GM21360 (cell line): Measurements from ENCODE around the gene LMNB1.
"Not testable (repeated sequence)": the region's sequence is repeated elsewhere in the genome, so short reads cannot be mapped to it uniquely, and the experiment has no call there.

Source experiments
- ATAC-seq: cut with Tn5 transposase; IDR thresholded peaks from one replicate; pipeline ENCODE4 v1.9.1; 2021; ENCODE audit warnings: mild to moderate bottlenecking, moderate library complexity; ENCODE audit not compliant: unreplicated experiment

LMNB1 gene

DNA sequence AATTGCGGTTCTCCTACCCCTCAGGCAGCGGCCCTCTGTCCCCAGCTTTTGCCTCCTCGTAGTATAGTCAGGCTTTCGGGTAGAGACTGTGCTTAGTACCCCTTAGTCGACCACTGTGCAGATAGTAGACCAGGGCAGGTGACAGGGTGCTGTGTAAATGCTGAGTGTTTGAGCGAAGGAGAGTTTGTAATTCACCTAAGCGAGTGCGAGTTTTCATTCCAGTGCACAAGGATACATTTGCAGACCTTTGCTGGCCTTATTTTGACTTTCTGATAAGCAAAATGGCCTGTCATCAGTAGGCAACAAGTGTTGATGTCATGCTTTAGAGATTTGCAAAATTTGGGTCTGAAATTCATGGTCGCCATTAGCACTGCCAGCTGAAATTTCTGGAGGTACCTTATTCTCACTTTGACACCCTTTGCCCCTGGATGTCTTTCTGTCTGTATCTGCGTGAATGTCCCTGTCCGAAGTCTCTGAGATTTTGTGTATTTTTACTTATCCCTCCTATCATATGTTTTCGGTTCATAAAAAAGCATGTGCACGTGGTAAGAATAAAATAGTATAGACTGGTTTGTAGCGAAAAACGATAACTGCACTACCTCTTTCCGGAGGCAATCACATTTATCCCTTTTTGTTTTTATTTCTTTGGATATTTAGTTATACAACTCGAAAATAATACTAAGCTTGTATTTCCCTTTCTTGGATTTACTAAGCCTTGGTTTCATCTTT, 1.9 kb downstream of the LMNB1 start:
- no peak for ATAC-seq

DNA sequence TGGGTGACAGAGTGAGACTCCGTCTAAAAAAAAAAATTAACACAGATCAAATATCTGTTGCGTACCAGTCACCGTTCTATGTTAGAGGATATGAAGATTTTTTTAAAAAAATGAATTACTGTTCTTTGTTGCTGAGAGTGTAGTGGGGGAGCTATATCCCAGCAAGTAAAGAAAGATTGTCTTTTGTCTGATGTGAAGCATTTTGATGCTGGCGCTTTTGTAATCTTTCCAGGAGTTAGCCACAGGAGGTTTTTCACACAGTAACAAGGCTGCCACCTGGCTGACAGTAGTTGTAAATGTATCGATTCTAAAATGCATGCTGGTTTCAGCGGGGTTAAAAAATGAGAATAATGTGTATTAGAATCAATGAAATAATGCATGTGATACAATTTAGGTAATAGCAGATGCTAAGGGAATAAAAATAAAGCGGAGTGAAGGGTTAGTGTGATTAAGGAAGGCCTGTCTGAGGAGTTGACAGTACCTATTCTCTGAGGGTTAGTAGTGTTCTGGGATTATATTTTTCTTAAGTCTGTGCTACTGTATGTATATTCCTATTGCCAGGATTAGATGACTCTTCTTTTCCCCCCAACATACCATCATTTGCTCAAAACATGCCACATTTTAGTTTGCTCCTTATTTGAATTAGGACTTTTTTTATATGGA, 3.4 kb downstream of the LMNB1 start:
- ATAC-seq = no peak

DNA sequence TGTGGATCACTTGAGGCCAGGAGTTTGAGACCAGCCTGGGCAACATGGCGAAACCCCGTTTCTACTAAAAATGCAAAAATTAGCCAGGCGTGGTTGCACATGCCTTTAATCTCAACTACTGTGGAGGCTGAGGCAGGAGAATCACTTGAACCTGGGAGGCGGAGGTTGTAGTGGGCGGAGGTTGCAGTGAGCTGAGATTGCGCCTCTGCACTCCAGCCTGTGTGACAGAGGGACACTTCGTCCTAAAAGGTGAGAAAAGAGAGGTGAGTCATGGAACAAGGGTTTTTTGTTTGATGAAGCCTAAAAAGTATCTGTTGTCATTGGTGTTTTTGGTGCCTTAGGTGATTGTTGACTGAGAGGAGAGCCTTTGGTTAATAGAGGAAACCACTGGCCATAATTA, 11.5 kb downstream of the LMNB1 start:
- not testable (repeated sequence) for ATAC-seq

DNA sequence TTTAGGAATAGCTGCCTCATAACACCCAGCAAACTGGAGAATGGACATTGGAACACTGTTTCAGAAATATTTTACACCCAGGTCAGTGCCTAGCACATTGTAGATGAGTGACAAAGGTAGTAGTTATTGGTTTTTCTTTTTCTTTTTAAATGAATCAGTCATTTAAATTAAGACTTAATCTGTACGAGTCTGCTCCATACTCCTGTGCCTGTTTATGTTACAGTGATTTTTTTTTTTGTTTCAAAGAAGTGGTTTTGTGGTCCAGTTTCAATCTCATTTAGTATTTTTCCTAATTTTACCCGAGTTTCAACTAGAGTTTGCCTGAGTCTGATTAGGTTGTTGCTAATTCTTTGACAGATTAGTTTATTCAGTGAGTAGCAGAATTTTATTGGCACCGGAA, 16.2 kb downstream of the LMNB1 start:
- ATAC-seq = no peak

DNA sequence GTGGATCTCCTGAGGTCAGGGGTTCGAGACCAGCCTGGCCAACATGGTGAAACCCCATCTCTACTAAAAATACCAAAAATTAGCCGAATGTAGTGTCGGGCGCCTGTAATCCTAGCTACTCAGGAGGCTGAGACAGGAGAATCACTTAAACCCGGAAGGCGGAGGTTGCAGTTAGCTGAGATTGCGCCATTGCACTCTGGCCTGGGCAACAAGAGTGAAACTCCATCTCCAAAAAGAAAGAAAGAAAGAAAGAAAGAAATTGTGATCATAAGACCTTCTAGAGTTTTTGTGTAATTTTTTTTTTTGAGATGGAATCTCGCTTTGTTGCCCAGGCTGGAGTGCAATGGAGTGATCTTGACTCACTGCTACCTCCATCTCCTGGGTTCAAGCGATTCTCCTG, 16.7 kb downstream of the LMNB1 start:
- not testable (repeated sequence) for ATAC-seq

DNA sequence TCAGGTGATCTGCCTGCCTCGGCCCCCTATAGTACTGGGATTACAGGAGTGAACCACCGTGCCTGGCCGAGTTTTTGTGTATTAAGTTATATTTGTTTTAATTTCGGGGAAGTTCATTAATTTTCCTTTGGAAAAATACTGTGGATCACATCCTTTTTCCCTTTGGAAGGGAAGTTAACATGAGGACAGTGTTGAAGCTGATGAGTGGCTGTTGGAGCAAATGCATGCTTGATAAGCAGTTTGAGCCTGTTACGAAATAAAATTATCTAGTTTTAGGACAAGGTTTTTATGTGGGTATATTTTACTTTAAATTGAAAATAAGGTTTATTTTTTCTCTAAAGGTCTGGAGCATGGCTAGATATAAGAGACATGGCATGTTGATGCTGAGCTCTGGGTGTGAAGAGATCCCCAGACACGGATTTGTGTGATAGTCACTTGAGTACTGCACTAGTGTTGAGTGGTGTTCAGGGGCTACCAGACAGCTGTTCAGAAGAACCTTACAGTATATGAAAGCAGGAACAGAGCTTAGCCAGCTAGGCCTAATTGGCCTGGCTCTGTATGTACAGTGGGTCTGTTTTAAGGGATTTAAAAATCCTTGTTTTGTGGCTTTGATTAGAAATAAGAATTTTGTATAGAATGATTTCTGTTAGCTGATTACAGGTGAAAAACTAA, 17.4 kb downstream of the LMNB1 start:
- ATAC-seq = no peak

DNA sequence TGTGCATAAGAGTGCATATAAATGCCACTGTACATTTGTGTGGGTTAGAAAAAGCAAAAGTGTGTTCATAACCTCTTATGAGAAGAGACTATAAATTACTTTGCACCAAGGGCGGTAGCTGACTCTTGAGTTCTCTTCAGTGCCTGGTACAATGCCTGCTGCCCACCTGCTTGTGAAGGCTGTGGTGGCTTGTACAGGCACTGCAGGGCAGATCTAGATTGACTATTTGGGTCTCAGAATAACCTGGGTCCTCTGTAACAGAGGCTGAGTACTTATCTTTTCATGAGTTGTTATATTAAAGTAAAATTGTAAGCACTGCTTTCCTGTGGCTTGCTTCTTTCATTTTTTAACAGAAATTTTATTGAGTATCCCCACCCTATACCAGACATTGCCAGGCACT, 22.8 kb downstream of the LMNB1 start:
- no peak for ATAC-seq

DNA sequence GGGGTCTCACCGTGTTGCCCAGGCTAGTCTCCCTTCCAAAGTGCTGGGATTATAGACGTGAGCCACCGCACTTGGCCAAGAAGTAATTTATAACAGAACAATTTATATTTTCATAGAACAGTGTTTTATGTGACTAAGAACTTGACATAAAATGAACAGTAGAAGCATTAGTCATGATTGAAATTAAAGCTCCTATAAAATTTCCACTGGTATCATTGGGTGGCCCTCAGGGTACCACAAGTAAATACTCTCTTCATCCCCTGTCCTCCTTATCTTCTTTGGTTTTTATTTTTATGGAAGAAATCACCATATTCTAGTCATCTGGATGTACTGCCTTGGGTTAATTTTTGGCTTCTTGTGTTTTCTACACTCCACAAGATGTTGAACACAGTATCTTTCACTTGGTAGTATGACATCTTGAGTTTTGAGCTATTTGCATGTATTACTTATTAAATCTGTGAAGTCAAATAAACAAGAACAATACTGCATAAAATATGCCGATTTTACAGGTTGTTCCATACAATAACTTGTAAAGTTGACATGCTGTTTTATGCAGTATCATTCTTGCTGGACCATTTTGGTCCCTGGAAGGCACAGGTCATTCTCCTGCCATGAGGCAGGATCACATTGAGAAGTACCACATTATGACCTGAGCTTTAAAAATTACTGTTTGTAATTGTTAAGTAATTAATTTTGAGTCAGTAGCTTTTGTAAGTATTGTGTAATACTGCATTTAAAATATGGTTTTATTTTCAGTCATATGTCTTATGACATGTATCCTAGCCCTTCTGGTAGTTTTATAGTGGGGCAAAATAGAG, 24.4 kb downstream of the LMNB1 start:
- no peak for ATAC-seq

DNA sequence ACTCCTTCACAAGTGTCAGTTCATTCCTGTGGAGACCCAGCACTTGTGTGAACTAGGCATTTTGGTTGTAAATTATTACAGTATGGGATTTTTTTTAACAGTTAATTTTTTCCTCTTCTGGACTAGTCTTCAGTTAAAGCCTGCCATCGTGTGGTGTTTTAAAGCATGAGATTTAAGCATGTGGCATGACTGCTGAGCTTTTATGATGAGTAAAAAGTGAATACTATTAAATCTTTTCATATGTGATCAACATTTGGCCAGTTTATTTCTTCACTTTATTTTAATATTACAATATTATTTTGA, 25.0 kb downstream of the LMNB1 start:
- no peak for ATAC-seq

DNA sequence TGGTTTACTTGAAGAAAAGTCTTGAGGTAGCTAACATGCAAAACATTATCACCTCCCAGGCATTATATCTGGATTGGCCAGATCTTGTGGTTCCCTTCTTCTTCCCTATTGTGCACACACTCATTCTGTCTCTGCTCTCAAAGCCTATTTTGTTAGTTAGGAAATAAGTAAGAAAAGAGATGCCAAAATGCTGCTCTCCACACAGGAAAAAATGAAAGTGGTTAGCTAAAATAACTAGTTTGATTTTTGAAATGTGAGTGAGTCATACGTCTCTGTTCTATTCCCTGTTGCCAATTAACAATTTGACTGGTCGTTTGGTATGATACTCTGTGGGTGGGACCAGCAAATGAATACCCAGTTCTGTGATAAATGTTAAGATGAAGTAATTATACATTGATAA, 28.1 kb downstream of the LMNB1 start:
- ATAC-seq = no peak

DNA sequence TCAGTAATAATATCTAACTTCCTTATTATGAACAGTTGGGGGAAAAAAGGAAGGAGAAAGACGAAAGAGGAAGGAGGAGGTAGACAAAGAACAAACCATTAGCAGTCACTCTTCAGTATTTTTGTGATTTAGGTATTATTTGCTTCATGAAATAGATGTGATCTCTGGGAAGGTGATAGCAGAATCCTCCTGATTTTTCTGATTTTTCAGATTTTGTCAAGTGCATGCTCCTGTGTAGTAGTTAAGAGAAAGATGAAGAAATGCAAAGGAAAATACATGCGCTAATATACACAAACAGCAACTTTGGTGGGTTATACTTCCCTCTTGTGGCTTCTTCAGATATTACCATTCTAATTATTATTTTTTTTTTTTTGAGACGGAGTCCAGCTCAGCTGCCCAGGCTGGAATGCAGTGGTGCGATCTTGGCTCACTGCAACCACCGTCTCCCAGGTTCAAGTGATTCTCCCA, 31.6 kb downstream of the LMNB1 start:
- peak; percentile 50 for ATAC-seq

DNA sequence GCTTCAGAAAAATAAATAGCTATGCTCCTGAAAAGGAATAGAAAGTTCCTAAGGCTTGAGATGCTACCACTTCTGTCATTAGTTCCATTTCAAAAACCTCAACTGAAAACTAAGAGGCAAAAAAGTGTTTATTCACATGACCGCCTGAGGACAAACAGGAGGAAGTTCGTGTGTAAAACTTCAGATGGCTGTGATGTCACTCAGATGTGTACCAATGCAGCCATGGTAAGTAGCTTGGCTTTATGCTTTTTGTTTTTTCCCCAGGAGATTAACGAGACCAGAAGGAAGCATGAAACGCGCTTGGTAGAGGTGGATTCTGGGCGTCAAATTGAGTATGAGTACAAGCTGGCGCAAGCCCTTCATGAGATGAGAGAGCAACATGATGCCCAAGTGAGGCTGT, 33.0 kb downstream of the LMNB1 start:
- no peak for ATAC-seq

DNA sequence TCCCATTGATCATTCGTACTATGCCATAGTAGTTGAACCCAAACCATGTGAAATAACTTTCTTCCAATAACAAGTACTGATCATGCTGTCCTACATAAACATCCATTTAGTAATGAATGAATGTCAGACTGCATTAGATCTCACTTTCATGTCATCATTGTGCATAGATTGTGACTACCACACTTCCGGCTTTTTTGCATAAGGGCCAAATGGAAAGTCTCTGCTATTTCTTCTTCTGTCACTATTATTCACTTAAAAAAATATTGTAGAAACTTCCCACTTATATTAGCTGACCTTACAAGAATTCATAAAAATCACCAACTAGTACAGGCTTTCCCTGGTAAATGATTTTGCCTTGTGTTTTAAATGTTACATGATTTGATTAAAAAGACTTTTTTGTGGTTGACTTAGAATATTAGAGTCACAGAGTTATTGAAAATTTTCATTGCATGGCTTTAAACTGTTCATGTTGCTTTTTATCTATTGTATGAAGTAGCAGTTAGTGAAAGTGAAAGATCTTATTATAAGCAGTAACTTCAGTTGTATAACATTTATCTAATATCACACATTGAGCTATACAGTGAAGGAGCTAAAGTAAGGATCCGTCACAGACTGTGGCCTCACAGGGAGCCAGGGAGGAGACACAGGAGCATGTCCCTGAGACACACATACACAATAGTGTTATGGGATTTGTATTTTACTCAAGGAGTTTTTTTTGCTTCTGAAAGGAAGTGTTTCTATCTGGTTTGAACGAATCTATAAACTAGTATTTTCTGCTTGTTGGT, 33.9 kb downstream of the LMNB1 start:
- ATAC-seq = no peak

DNA sequence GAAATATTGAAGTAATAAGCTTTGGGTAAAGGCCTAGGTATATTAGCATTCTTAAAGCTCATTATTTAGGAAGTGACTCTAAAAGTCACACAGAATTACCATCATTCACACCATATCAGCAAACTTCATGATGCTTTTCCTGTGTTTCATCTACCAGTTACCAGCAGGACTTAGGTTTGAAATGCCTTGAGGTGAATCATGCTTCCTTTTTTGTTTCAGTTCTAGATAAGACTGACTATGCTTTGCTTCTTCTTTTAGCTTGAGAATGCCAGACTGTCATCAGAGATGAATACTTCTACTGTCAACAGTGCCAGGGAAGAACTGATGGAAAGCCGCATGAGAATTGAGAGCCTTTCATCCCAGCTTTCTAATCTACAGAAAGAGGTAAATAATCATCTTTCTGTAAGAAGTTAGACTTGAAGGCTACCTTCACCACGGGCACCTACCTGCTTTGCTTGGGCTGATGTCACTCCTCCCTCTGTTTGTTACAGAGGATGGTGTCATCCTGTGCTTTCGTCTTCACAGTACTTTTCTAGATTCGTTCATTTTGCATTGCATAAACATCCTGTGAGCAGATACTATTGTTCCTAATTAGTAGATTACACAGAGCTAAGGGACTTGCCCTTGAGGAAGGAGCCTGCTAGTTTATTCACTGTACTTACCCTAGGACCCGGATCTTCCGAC, 34.7 kb downstream of the LMNB1 start:
- ATAC-seq = no peak

DNA sequence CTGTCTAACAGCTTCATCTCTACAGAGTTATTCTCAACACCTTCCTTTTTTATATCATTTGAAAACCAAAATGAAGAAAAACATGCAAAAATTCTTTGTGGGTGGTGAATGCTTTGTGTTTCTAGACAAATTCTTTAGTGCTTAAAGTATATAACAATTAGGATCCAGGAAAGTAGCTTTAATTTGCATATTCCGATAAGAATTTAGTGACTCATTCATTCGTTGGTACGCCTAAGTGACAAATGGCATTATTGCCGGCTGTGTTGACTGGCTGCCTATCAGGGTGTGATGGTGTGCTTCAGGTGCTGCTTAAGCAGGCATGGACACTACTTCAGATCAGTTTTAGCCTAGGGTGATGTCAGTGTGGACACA, 35.2 kb downstream of the LMNB1 start:
- no peak for ATAC-seq

DNA sequence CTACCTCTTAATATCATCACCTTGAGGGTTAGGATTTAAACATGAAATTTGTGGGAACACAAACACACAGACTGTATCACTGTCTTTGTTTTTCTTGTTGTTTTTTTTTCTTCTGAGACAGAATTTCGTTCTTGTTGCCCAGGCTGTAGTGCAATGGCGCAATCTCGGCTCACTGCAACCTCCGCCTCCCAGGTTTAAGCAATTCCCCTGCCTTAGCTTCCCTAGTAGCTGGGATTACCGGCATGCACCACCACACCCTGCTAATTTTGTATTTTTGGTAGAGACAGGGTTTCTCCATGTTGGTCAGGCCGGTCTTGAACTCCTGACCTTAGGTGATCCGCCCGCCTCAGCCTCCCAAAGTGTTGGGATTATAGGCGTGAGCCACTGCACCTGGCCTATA, 36.9 kb downstream of the LMNB1 start:
- not testable (repeated sequence) for ATAC-seq

DNA sequence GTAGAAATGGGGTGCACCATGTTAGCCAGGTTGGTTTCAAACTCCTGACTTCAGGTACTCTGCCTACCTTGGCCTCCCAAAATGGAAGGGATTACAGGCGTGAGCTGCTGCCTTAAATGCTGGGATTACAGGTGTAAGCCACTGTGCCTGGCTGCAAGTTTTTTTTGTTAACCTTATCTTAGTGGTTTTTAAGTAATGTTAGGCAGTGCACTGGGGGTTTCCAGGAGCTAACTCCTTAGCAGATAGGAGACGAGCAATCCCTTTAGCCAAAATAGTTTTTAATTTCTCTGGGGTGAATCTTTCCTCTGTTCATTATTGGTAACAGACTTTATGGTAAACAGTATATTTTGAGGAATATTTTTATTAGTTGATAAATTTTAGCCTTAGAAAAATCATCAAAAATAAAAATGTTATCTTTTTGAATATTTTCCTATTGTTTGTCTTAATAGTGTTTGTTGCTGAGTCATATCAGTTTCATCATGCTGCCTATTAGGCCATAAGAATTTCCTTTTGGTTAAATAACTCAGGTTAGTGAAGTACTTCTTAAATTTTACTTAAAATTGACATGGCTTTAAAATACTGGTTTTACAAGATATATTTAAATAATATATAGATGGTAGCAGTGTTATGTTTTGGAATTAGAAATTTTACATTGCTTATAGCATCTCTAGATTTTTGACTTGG, 37.9 kb downstream of the LMNB1 start:
- ATAC-seq = no peak

DNA sequence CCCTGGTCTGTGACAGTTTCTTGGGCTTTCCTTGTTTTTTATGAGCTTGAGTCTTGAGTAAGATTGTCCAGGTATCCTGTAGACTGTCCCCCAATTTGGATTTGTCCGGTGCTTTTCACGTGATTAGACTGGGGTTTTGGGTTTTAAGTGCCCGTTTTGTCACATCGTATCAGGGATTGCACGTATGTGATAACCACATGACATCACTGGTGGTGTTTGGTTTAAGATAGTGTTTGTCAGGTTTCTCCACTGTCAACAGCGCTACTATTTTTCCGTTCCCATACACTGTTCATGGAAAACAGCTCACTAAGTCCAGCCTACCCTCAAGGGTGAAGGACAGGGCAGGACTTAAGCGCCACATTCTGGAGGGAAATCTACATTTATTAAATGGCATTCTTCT, 39.7 kb downstream of the LMNB1 start:
- no peak for ATAC-seq

DNA sequence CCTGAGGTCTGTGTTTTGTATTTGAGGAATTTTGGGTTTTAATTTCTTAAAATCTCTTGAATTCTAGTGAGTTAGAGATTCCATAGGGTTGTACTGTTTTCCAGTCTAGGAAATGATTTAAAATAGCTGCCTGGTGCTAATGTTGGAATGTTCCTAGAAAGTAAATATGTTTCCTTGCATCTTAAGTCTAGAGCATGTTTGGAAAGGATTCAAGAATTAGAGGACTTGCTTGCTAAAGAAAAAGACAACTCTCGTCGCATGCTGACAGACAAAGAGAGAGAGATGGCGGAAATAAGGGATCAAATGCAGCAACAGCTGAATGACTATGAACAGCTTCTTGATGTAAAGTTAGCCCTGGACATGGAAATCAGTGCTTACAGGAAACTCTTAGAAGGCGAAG, 41.8 kb downstream of the LMNB1 start:
- no peak for ATAC-seq

DNA sequence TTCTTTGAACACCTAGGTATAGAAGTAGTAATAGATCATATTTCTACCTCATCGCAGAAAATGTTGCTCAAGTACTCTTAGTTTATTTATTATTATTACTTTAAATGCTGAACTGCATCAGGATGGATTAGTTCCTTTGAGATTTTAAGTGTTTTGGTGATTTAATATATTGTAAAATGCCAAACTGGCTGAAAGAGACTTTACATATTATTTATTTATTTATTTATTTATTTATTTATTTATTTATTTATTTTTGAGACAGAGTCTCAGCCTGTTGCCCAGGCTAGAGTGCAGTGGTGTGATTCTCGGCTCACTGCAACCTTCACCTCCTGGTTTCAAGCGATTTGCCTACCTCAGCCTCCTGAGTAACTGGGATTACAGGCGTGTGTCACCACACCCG, 42.3 kb downstream of the LMNB1 start:
- no peak for ATAC-seq
